Stimulated activated CD8-positive, alpha-beta memory T cell treated with anti-CD3 and anti-CD28 coated beads, Interleukin-7, amount 100 ng/mL, for 24 hours (primary cell): Measurements from ENCODE around the gene NKG7.
"Not testable (repeated sequence)": the region's sequence is repeated elsewhere in the genome, so short reads cannot be mapped to it uniquely, and the experiment has no call there.

ENCODE experiments used
- DNase-seq: peaks from one replicate; pipeline ENCODE4 v3.0.0-alpha.2; 2020; ENCODE audit warnings: low read depth

Gene NKG7

GRCh38 chr19:51372649-51373504, at the start of gene NKG7:
TSS of gene NKG7 (minus strand) at chr19:51372654. CDS start at chr19:51372535, 119 bp downstream.
- peak; percentile 68 for DNase-seq

- DNase-seq, result peak; percentile 92
Observed at GRCh38 chr19:51422053-51422448, 49.6 kb upstream of the NKG7 start.

DNA sequence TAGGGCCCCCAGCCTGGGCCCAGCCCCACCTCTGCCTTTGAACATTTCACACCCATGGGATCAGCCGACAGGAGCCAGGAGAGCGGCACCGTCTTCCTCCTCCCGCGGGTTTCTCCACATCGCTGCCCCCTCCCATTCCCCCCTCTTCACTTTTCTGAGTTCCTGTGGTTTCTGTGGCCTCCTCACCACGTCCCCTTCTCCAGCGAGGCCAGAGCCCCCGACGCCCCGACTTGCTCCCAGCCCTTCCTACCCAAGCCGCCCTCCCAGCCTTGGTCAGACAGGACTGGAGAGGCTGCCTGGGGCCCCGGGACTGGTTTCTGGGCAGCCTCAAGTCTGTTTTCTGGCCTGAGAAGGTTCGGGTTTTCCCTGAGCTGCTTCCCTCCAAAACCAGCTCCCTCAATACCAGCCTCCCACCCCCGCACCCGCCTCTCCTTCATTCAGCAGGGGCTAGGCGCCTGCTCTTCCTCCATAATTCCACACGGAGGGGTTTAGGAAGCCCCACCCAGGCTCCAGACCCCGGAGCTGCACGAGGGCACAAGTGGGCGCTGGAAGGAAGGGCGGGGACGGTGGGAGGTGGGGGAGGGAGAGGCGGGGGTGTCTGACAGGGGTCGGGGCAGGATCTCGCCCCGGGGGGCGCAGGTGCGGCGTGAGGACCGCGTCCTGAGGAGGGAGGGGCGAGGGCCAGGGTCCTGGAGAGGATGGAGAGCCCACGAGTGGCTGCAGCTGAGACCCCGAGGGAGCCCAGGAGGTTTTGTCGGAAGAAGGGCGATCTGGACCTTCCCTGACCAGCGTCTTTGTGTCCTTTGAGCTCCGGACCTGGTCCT, 49.0 kb upstream of the NKG7 start:
- DNase-seq, result no peak

DNA sequence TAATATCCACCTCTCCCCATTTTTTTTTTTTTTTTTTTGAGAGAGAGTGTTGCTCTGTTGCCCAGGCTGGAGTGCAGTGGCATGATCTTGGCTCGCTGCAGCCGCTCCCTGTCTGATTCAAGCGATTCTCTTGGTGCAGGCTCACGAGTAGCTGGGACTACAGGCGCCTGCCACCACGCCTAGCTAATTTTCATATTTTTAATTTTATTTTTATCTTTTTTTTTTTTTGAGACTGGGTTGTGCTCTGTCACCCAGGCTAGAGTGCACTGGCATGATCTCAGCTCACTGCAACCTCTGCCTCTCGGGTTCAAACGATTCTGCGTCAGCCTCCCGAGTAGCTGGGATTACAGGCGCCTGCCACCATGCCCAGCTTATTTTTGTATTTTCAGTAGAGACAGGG, 48.1 kb upstream of the NKG7 start:
- DNase-seq, result not testable (repeated sequence)

- DNase-seq, result no peak
Observed at GRCh38 chr19:51418707-51419106, 46.3 kb upstream of the NKG7 start.

GRCh38 chr19:51417810-51418157, 45.3 kb upstream of the NKG7 start:
- no peak for DNase-seq

DNA sequence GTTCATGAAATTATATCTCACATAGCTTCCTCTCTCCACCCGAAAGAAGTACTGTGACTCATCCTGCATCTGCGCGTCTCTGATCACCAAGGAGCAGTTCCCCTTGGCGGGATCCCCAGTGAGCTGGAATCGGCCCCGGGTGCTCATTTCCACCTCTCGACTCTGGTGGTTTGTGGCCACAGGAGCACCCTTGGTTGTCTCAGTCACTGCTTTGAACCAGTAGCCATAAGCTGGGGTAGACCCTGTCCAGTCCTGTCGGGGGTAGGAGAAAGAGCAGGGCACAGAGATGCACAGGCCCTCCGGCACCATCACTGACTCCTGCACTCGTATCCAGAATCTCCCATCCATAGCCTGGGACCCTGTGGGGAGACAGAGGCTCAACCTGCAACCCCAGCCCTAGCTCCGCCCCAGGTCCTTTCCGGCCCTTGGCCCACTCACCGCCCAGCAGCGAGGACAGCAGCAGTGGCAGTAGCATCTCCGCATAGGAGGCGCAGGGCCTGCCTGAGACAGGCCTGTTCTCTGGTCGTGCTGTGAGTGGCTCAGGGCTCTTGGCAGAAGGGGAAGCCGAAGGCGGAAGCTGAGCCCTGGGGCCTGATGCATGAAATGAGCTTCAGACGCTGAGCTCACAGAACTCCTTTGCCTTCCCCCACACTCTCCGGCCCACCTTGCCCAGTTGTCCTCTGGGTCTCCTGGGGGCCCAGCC, 44.8 kb upstream of the NKG7 start, which contains the start of gene SIGLEC10:
SIGLEC10 (minus strand) TSS at position 536 of the 703 bp plus-strand sequence; CDS start at position 475, 61 bp downstream.
- DNase-seq, result no peak

GRCh38 chr19:51416422-51416821, 44.0 kb upstream of the NKG7 start:
- DNase-seq, result not testable (repeated sequence)

DNA sequence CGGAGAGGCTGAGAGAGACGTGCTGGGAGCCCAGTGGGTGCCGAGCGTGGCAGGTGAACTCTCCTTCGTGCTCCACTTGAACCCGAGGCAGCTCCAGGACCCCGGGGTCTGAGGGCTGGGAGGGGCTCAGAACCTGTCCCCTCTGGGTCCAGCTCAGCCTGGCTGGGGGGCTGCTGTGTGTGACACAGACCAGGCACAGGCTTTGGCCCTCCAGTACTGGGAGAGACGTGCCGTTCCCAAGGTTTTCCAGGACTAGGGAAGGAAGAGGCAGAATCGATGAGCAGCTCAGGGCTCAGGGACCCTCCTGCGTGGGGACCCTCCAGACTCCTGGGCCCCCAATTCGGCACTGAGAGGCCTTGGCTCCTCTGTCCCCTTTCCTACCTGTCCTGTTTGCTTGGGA, 42.7 kb upstream of the NKG7 start:
- DNase-seq, result no peak

DNA sequence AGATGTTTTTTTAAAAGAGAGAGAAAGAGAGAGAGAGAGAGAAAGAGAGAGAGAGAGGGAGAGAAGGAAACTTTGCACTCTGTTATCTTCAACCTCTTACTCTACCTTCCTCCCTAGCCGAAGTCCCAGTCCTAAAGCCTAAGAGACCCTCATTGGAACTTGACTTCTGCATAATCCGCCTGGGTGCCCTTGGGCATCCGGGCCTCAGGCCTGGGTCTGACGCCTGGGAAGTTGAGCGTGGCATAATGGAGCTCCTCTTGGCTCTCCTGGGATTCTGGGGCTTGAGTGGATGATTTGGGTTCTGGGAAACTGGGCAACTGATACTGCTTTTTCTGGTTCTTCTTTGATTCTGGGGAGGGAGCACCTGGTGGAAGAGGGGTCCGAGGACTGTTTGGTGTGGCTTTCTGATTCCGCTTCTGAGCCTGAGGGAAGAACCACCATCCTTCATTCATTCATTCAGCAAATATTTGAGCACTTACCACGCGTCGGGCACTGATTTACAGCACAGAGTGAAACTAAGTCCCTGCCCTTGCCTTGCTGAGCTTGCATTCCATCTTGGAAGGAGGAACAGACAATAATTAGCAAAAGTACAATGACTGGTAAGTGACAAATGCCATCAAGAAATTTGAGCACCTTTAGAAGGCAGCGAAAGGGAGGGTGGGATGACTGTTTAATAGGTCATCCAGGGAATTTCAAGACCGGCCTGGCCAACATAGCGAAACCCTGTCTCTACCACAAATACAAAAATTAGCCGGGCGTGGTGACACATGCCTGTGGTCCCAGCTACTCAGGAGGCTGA, 38.7 kb upstream of the NKG7 start:
- DNase-seq, result no peak

GRCh38 chr19:51407511-51408131, 35.2 kb upstream of the NKG7 start:
- no peak for DNase-seq

GRCh38 chr19:51402117-51402516, 29.7 kb upstream of the NKG7 start:
- DNase-seq, result no peak

GRCh38 chr19:51399936-51400335, 27.5 kb upstream of the NKG7 start:
- not testable (repeated sequence) for DNase-seq

GRCh38 chr19:51399231-51399630, 26.8 kb upstream of the NKG7 start:
- no peak for DNase-seq

GRCh38 chr19:51398096-51398704, 25.7 kb upstream of the NKG7 start:
- DNase-seq, result no peak

DNA sequence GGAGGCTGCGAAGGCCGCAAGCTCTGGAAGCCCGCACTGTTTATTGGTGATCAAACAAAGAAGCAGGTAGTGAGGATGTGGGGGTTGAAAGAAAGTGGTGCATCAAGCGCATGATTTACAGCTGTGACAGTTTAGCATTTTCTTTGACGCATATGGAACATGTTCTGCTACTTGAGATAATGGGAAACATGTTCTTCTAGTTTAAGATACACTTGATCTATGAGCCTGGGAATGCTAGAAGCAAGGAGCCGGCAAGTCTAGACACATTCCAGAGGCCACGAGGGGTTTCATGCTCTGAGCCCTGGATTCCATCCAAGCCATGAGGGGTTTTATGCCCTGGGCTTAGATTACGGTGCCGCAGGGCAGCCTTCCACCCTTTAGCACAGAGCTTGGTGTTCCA, 25.0 kb upstream of the NKG7 start:
- DNase-seq, result not testable (repeated sequence)

GRCh38 chr19:51396175-51396574, 23.7 kb upstream of the NKG7 start:
- DNase-seq, result no peak

- peak; percentile 80 for DNase-seq
Observed at GRCh38 chr19:51394050-51394836, 21.8 kb upstream of the NKG7 start.

DNA sequence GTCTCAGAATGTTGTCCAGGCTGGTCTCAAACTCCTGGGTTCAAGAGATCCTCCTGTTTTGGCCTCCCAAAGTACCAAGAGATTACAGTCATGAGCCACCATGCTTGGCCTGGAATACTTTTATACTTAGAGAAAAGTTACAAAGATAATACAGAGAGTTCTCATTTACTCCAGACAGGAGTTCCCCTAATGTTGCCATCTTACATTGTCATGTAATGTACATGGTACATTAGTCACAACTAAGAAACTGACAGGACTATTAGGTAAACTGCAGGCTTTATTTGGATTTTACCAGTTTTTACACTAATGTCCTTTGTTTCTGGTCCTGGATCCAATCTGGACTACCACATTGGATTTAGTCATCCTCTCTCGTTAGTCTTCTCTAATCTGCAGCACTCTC, 20.2 kb upstream of the NKG7 start:
- no peak for DNase-seq

DNA sequence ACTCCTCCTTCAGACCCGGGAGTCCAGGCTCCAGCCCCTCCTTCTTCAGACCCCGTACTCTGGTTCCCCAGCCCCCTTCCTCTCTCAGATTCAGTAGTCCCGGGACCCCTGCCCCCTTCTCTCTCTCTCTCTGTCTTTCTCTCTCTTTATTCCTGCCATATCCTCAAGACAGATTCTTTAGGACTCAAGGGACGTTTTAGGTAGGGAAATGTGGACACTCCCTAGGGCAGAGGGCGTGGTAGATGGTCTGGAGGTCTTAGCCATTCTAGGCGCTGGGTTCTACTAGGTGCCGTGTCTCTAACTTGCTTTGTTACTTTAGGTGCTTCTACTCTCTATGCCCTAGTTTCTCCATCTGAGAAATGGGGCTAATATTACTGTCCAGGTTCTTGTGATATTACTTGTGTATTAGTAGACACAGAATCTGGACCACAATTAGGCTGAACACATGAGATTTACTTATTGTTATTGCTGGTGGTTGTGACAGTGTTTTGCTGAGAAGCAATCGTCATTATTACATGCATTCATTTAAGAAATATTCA, 18.7 kb upstream of the NKG7 start:
- DNase-seq, result no peak
